HepG2 (cell line): Measurements from ENCODE around the gene NLGN2. TPM values are rescaled to one million over a fixed set of nuclear protein-coding genes. Genes with fewer than 3 reads are reported as not detected.

Experiments used
- ARID4A ChIP-seq: sonication (generic); formaldehyde crosslinking; IDR thresholded peaks from 2 replicates; pipeline ENCODE4 v1.5.0; 2020; ENCODE audit warnings: mild to moderate bottlenecking, missing genetic modification reagents, borderline replicate concordance
- CSRNP1 ChIP-seq: sonication (generic); formaldehyde crosslinking; IDR thresholded peaks from 2 replicates; pipeline ENCODE4 v1.8.1; 2023; ENCODE audit warnings: mild to moderate bottlenecking, missing genetic modification reagents
- DPF2 ChIP-seq: sonication (generic); formaldehyde crosslinking; IDR thresholded peaks from 2 replicates; pipeline ENCODE4 v1.4.0; 2020; ENCODE audit warnings: mild to moderate bottlenecking, low read depth, missing genetic modification reagents, borderline replicate concordance
- NR2F6 ChIP-seq, 2 experiments: IDR thresholded peaks; 2 replicates each; pipeline ENCODE4 v1.6.1; 2016; ENCODE audit warnings: antibody characterized with exemption in 1 of 2, mild to moderate bottlenecking in 1 of 2
- PHF20 ChIP-seq: sonication (generic); formaldehyde crosslinking; IDR thresholded peaks from 2 replicates; pipeline ENCODE4 v1.5.0; 2020; ENCODE audit warnings: mild to moderate bottlenecking, missing genetic modification reagents
- POGK ChIP-seq: sonication (generic); formaldehyde crosslinking; conservative IDR thresholded peaks from 2 replicates; pipeline ENCODE4 v1.8.0; 2022; ENCODE audit warnings: mild to moderate bottlenecking, moderate library complexity, missing genetic modification reagents
- POLR2A ChIP-seq, 2 experiments: IDR thresholded peaks; 2 replicates each; pipeline ENCODE4 v1.6.1; 2011; ENCODE audit warnings: low read depth in 2 of 2, low read length in 2 of 2, mild to moderate bottlenecking in 1 of 2, moderate library complexity in 1 of 2; ENCODE audit not compliant: insufficient read depth in 1 of 2
- SIN3A ChIP-seq: IDR thresholded peaks from 2 replicates; pipeline ENCODE4 v1.6.1; 2011; ENCODE audit warnings: low read depth, mild to moderate bottlenecking, control low read depth, low read length, borderline replicate concordance
- ZFX ChIP-seq: sonication (generic); formaldehyde crosslinking; IDR thresholded peaks from 2 replicates; pipeline ENCODE4 v1.4.0; 2020; ENCODE audit warnings: mild to moderate bottlenecking, low read depth, missing genetic modification reagents, moderate library complexity
- ZNF232 ChIP-seq: sonication (generic); formaldehyde crosslinking; IDR thresholded peaks from 2 replicates; pipeline ENCODE4 v1.4.0; 2020; ENCODE audit warnings: missing genetic modification reagents, borderline replicate concordance
- polyA plus RNA-seq, 8 experiments: library from polyadenylated mRNA; depleted of rRNA in 3 of 8; stranded (reverse) in 7 of 8; unstranded in 1 of 8; fragments of >200 nt; fragmentation: Illumina TruSeq in 4 of 8; extraction: Trizol in 4 of 8; gene quantifications; 2 replicates each; pipeline versions ENCODE4 v1.2.1 to v1.2.3, GENCODE V29; 2011 to 2016; ENCODE audit warnings: low read depth in 4 of 8, missing spikeins in 1 of 8, mixed read lengths in 1 of 8; ENCODE audit not compliant: insufficient read depth in 1 of 8
- total RNA-seq, 5 experiments: library from RNA; depleted of rRNA; stranded (reverse); fragments of >200 nt; fragmentation: Illumina TruSeq; extraction: Trizol; gene quantifications; 2 replicates each; pipeline ENCODE4 v1.2.3, GENCODE V29; 2016; ENCODE audit warnings: low read depth in 1 of 5
- TF ChIP-seq, protein P1 (sequence below), 2 experiments: sonication (generic) in 1 of 2; formaldehyde crosslinking in 1 of 2; IDR thresholded peaks; 2 replicates each; pipeline versions ENCODE4 v1.4.0 to v1.6.1; 2018 to 2020; ENCODE audit warnings: missing genetic modification reagents in 2 of 2, borderline replicate concordance in 1 of 2, low read depth in 1 of 2, mild to moderate bottlenecking in 1 of 2, missing biosample characterization in 1 of 2
- TF ChIP-seq, protein P2 (sequence below): sonication (generic); IDR thresholded peaks from 2 replicates; pipeline ENCODE4 v1.6.1; 2016; ENCODE audit warnings: low read depth, borderline replicate concordance

NLGN2 gene
- total and polyA plus RNA-seq, 2 of the 13 experiments (the other 11 are each of a cell fraction or from before 2014, with no cell fraction given), result 1.9 to 11.0 TPM

DNA sequence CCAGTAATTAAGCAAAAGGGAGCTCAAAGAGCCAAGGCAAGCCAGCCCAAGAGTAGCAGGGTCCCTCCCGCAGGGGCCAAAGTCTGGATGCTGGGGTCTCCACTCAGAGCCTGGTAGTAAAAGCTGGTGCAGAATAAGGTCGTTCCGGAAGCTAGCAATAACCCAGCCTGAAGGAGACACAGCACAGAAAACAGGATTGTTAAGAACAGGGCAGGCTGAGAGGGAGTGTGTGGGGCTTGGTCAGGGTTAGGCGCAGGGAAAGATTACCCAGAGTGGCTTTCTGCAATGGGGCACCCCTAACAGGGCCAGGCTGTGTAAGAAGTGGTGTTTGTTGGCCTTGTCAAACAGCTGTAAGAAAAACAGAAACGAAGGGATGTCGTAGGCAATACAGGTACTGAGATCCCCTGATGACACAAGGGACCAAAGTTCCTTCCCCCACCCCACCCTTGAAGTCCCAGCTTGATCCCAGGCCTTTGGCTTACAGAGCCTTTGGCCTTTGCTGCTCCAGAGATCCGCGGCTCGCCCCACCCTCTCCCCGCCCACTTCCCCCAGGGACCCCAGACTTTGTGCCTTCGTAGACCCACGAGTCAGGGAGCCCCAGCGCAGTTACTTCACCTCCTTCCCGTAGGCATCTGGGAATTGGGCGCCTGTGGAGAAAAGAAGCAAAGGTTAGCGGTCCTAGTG lies 4.5 kb upstream of the NLGN2 start (continued):
- TF ChIP-seq POGK (CRISPR knock-in tag) (peak; percentile 44; the same call in 1 of the 2 replicates), POLR2A (IDR thresholded peaks at IDR 0.05; ENCODE audit: insufficient read depth in 1 of 2, low read depth in 2 of 2, low read length in 2 of 2) (peak in 1 of 2 experiments; percentile 57; a peak in 2 of 4 replicates), ZFX (peak; percentile 83), ARID4A (CRISPR knock-in tag) (peak; percentile 73; the same call in 1 of the 2 replicates), SIN3A (0 out of 2 replicates have a peak, but pooled peaks have one; percentile 58), DPF2 (CRISPR knock-in tag) (peak; percentile 21; the same call in 1 of the 2 replicates), ZNF232 (CRISPR knock-in tag) (no peak), PHF20 (peak; percentile 31; the same call in 1 of the 2 replicates), NR2F6 (IDR thresholded peaks at IDR 0.05) (no peak; the same call in 1 of the 2 replicates), NR2F6 (CRISPR knock-in tag; IDR thresholded peaks at IDR 0.05) (peak; percentile 42; the same call in 1 of the 2 replicates), CSRNP1 (peak; percentile 28; the same call in 1 of the 2 replicates)
- TF ChIP-seq, protein P1, sequence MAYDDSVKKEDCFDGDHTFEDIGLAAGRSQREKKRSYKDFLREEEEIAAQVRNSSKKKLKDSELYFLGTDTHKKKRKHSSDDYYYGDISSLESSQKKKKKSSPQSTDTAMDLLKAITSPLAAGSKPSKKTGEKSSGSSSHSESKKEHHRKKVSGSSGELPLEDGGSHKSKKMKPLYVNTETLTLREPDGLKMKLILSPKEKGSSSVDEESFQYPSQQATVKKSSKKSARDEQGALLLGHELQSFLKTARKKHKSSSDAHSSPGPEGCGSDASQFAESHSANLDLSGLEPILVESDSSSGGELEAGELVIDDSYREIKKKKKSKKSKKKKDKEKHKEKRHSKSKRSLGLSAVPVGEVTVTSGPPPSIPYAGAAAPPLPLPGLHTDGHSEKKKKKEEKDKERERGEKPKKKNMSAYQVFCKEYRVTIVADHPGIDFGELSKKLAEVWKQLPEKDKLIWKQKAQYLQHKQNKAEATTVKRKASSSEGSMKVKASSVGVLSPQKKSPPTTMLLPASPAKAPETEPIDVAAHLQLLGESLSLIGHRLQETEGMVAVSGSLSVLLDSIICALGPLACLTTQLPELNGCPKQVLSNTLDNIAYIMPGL (CRISPR knock-in tag; IDR thresholded peaks at IDR 0.05; ENCODE audit: borderline replicate concordance in 1 of 2, low read depth in 1 of 2), result peak in 1 of 2 experiments; percentile 43; a peak in 2 of 4 replicates
- TF ChIP-seq, protein P2, sequence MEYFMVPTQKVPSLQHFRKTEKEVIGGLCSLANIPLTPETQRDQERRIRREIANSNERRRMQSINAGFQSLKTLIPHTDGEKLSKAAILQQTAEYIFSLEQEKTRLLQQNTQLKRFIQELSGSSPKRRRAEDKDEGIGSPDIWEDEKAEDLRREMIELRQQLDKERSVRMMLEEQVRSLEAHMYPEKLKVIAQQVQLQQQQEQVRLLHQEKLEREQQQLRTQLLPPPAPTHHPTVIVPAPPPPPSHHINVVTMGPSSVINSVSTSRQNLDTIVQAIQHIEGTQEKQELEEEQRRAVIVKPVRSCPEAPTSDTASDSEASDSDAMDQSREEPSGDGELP, result peak; percentile 93
